Fibroblast of pulmonary artery (primary cell): Measurements from ENCODE around the gene CSF3.

ENCODE experiments used
- DNase-seq: peaks from one replicate; pipeline ENCODE4 v3.0.0-alpha.2; 2010; ENCODE audit warnings: low read depth
- H3K4me3 ChIP-seq: replicated peaks from 2 replicates; pipeline ENCODE4 v1.5.1; 2011; ENCODE audit warnings: low read depth, mild to moderate bottlenecking, control low read depth, low read length, moderate library complexity
- TF ChIP-seq, protein P1 (sequence below): IDR thresholded peaks from 2 replicates; pipeline ENCODE4 v1.5.1; 2011; ENCODE audit warnings: mild to moderate bottlenecking, control low read depth, low read length, inconsistent platforms; ENCODE audit errors: missing control alignments

The CSF3 gene

DNA sequence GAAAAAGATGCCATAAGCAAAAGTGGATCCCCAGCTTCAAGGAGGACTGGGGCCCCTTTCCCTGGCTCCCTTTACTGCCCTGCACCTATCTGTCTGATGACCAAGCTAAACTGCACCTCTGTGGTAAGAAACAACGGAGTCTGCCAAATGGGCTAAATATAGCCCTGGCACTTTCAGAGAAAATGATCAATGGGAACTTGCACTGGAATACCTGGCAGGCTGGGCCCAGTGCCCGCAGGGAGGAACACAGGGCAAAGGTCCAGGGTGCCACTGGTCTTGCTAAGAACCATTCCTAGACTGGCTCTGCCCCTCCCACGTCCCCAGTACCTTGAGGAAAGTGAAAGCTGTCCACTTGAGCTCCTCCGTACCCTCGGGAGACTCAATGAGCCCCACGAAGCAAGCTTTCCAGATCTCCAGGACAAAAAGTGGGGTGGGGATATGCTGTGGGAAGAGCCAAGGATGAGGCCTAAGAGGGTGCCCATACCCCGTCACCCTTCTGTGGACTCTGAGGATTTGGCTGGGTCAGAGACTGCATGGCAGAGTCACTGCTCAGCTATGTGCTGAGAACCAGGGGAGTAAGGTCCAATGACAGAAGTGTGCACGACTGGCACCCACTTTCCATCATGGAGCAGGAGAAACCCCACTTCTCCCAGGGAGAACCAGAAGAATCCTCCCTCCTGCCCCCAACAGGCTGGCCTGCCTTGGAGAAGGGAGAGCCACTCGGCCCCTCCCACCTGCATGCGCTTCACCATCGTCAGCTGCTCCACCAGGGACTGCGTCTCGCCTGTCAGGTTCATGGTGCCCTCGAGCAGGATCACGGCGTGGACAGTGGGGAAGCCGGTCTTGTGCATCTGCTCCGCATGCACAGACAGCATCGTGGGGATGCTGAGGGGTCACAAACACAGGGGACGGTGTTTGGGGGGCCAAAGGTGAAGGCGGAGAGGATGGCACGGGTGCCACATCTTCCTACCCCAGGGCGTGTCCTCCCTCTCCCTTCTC lies 17.4 kb downstream of the CSF3 start:
- no peak for DNase-seq
- TF ChIP-seq, protein P1, sequence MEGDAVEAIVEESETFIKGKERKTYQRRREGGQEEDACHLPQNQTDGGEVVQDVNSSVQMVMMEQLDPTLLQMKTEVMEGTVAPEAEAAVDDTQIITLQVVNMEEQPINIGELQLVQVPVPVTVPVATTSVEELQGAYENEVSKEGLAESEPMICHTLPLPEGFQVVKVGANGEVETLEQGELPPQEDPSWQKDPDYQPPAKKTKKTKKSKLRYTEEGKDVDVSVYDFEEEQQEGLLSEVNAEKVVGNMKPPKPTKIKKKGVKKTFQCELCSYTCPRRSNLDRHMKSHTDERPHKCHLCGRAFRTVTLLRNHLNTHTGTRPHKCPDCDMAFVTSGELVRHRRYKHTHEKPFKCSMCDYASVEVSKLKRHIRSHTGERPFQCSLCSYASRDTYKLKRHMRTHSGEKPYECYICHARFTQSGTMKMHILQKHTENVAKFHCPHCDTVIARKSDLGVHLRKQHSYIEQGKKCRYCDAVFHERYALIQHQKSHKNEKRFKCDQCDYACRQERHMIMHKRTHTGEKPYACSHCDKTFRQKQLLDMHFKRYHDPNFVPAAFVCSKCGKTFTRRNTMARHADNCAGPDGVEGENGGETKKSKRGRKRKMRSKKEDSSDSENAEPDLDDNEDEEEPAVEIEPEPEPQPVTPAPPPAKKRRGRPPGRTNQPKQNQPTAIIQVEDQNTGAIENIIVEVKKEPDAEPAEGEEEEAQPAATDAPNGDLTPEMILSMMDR = no peak
- H3K4me3 ChIP-seq = no peak overlapping the region

DNA sequence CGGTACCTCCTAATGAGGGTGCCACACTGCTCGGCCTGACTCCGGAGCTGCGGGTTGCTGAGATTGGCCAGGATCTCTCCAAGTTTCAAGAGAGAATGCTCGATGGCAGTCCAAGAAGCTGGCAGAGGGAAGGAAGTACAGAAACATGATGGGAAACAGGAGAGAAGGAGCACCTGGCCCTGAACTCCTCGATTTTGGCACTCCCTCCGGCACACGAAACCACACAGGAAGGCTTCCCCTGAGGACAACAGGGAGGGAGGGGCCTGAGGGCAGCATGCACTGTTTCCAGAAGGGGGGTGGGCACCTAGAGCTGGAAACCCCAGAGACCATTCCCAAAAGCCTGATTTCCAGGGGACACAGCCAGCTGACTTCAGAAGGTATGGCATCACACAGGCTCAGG lies 18.1 kb downstream of the CSF3 start:
- TF ChIP-seq, protein P1 = no peak
- DNase-seq = no peak
- no peak overlapping the region for H3K4me3 ChIP-seq

DNA sequence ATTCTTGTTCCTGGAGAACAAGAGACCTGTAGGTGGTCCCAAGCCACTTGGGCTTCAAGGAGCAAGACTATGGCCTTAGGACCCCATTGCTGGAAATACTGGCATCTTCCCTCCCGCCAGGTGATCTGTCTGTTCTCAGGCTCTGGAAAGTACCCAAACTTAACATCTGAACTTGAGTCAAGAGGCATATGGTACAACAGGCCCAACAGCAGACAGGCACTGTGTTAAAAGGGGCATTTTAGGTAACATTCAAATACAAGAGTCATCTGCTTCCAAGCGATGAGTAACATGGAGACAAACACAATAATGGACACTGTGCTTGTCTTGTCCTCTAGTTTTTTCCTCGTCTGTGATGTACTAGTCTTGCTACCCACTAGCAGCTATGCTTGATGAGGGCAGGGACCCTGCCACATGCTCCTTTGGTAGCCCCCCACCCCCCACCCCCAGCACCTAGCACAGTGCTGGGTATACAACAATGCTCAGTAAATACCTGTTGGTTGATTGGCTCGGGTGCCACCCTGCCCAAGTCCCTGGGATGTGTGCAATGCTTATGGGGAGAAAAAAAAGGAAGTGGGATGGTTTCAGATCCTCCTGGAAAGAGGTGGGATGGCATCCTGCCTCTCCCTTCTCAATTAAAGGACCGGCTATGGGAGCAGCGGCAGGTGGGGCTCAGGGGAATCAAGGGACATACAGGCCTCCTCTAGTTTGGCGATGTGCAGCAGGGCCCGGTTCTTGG lies 19.4 kb downstream of the CSF3 start:
- no peak overlapping the region for H3K4me3 ChIP-seq
- TF ChIP-seq, protein P1 = no peak
- no peak for DNase-seq

DNA sequence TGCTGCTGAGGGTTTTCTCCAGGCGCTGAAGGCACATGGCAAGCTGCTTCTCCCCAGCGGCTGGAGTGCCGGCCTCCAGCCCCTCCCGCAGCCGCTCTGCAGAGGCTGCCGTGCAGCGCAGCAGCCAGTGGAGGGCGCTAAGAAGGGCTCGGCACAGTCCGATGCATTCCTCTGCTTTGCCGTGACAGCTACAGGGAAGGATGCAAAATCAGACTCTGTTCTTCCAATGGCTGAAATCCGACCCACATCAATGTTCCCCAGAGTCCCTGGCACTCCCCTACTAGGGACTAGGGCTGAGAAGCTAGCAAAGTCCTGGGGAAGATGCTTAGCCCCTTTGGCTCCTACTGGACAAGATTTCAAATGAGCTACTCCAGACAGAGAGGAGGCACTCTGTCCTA lies 19.9 kb downstream of the CSF3 start:
- TF ChIP-seq, protein P1 = peak; percentile 83
- DNase-seq = peak; percentile 61
- no peak overlapping the region for H3K4me3 ChIP-seq

DNA sequence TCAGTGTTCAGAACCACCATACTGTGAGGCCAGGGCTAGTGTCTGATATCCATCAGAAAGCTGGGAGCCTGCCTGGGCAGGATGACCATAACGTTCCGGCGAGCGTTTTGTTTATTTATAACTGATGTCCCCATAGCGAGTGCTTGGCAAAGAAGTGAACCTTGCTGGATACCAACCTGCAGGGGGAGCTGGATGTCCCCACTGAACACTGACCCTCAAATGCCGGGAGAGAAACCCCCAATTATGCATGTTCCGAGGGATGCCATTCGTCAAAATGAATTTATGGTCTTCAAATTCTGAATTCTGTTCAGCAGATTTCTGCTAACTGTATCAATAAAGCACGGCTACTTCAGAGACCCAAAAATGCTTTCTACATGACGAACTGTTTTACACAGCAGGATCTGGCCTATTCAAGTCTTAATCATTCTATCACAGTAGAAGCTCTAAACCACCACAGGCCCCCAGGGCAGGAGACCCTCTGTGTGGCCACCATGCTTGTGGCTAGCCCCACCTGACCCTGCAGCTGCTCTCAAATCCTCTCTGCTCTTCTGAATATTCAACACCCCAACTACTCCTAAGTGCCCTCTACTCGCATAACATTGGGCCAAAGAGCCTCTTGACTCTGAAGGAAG lies 23.8 kb downstream of the CSF3 start:
- TF ChIP-seq, protein P1 = peak; percentile 88
- DNase-seq = peak; percentile 88
- H3K4me3 ChIP-seq = no peak overlapping the region

DNA sequence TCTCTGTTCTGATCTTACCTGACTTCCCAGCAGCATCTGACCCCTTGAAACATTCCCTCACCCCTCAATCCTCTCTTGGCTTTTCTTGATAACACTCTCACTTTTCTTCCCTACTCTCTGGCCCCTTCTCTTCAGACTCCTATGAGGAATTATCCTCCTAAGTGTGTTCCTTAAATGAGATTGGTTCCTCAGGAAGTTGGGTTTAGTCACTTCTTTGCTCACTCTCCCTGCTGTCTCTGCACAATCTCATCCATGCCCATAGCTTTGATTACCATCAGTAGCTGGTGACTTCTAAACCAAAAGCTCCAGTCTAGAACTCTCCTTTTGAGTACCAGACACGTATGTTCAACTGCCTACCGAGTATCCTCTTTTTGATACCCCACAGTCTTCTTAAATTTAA lies 26.0 kb downstream of the CSF3 start:
- TF ChIP-seq, protein P1 = no peak
- DNase-seq = no peak
- H3K4me3 ChIP-seq = no peak overlapping the region
